ENCODE results near the gene C11orf54. TPM values are rescaled to one million over a fixed set of nuclear protein-coding genes. Genes with fewer than 3 reads are reported as not detected.
"Not testable (repeated sequence)": the region's sequence is repeated elsewhere in the genome, so short reads cannot be mapped to it uniquely, and the experiment has no call there.

The C11orf54 gene
- total RNA-seq, 1 donor from 2014 or later: 61.4 TPM

DNA sequence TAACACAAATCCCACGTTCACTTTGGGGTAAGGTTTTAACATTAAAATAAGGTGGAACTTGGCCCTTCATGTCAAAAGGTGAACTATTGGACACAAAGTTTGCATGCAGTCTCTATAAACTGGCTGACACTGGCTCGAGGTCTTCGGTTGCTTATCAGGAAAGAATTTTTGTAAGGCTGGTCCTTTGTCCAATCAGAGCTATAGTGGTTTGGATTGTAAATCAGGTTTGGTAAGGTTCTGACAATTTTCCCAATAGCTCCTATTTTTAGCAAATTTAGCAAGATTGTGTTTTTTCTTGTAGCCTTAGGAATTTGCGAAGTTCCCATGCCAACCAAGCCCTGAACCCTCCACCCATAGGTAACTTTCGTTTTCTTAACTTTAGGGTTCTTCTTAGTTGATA lies 25.0 kb downstream of the C11orf54 start:
- DNase-seq (ENCODE audit: low read depth): no peak

DNA sequence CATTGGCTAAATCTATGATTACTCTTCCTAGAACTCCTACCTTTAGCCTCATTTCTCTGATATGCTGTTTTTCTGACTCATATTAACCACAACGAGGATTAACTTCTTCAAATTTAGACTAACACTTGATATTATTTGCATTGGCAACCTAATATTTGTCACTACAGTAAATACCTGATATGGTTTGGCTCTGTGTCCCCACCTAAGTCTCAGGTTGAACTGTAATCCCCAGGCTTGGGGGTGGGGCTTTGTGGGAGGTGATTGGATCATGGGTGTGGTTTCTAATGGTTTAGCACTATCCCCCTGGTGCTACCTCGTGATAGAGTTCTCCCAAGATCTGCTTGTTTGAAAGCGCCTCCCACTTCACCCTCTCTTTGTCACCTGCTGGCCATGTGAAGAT lies 25.5 kb downstream of the C11orf54 start:
- DNase-seq (ENCODE audit: low read depth): no peak

DNA sequence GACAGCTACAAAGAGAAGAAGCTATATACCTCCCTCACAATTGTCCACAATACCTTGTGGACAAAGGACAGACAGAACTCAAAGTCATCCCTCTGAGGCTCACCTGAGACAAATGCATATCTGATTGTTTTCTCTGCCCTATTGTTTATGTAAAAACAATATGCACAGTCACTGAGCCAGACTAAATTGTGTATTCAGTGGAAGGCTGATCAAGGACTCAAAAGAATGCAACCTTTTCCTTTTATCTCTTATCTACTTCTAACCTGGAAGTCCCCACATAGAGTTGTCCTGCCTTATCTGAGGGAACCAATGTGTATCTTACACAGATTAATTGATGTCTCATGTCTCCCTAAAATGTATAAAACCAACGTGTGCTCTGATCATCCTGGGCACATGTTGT lies 28.7 kb downstream of the C11orf54 start:
- DNase-seq (ENCODE audit: low read depth): no peak

DNA sequence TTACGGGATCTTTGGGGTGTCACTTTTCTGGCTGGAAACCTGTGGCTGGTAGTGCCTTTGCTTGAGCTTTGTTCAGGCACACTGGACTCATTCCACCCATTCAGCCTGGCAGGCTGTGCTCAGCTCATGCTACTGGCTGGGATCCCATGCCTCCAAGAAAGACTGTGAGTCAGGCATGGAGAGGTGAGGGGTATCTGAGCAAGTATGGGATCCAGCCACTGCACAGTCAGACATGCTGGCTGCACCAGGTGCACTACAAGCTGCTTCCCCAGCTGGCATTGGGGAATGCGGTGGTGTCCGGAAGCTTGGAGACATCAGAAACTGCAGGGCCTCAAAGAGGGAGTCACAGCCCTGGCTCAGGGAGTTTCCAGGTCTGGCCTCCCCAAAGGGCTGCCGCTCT lies 30.7 kb downstream of the C11orf54 start:
- DNase-seq (ENCODE audit: low read depth): no peak

DNA sequence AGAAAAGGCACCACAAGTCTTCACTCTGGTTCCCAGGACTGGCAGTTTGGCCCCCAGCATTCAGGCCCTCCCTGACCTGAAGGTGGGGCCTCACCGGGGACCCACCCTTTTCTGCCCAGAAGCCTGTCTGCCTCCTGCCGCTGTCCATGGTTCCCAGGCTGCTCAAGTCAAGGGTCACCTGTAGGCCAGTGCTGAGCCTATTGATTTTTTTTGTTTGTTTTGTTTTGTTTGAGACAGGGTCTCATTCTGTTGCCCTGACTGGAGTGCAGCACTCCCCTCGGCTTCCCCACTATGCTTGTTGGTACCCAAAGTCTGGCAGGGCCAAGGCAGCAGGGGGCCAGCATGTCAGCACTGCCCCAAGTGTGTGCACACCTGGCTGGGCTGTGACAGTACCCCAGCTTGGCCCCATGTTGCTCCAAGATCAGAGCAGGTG lies 31.6 kb downstream of the C11orf54 start:
- DNase-seq (ENCODE audit: low read depth): no peak

DNA sequence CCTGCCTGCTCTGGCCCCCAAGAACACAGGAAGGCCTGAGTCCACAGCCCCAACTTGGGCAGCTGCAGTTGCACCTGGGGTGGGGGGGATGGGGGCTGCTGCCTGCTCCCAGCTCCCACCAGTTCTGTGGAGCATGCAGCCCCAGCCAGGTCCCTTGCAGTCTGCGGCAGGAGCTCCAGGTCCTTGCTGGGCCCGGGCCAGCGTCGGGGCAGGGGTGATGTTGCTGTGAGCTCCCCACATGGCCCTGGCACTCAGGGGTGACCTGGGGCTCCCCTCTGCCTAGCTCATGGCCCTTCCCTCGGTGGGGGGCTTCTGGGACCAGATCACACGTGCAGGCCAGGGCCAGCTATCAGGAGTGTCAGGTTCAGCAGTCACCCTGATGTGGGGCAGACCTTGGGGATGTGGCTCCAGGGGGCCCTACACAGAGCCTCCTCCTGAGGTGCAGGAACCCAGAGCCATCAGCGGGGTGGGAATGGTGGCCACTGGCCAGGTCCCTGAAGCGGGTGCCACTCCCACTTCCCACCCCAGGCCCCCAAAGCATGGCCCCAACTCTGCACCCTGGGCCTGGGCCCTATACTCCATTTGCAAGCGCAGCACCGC lies 32.2 kb downstream of the C11orf54 start:
- no peak for DNase-seq (ENCODE audit: low read depth)

DNA sequence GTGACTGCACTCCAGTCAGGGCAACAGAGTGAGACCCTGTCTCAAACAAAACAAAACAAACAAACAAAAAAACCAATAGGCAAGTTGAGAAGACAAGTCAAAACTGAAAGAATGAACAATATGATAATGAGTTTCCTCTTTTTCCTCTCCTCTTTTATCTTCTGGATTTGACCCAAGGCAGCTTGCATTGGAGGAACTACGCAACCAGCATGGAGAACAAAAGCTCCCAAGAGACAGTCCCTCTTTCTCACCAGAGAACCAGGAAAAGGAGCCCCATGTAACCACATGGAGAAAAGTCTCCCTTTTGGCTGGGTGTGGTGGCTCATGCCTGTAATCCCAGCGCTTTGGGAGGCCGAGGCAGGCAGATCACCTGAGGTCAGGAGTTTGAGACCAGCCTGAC lies 33.1 kb downstream of the C11orf54 start:
- not testable (repeated sequence) for DNase-seq (ENCODE audit: low read depth)

DNA sequence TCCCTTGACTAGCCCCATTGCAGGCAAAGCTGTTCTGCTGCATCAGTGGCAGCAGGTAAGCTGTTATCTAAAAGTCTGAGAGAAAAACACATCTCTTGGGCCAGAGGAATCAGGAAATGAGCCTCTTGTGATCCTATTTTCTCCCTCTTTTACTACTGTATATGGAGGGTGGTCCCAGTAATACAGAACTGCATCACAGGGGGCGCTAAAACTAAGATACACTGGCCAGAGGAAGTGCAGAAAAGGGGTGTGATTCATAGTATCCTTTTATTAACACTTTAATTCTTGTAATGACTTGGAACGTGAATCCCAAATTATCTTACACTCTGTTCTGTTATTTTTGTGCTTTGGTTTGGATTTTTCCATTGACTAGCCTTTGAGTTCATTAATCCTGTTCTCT lies 33.8 kb downstream of the C11orf54 start:
- DNase-seq (ENCODE audit: low read depth): no peak

DNA sequence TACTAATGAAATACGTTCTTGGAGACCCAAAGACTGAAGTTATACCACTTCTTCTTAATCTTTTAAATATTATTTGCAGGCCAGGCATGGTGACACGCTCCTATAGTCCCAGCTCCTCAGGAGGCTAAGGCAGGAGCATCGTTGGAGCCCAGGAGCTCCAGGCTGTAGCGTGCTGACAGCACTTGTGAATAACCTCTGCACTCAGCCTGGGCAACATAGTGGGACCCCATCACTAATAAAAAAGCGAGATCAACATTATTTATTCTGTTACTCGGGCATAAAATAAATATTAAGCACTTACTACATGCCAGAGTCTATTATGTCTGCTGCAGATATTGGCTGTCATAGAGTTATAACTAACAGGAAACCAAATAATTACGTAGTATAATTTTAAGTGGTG lies 41.9 kb downstream of the C11orf54 start:
- no peak for DNase-seq (ENCODE audit: low read depth)

DNA sequence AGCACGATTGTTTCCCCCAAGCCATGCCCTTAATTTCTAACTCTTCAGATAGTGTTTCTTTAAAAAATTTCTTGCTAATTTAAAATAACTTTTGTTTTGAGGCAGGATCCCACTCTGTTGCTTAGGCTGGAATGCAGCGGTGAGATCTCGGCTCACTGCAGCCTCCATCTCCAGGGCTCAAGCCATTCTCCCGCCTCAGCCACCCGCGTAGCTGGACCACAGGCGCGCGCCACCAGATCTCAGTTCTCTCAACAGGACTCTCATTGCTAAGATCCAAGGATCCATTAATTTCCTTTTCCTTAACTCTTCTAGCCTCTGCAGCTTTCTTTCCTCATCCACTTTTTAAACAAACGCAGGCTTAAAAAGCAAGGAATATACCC lies 42.3 kb downstream of the C11orf54 start:
- no peak for DNase-seq (ENCODE audit: low read depth)

DNA sequence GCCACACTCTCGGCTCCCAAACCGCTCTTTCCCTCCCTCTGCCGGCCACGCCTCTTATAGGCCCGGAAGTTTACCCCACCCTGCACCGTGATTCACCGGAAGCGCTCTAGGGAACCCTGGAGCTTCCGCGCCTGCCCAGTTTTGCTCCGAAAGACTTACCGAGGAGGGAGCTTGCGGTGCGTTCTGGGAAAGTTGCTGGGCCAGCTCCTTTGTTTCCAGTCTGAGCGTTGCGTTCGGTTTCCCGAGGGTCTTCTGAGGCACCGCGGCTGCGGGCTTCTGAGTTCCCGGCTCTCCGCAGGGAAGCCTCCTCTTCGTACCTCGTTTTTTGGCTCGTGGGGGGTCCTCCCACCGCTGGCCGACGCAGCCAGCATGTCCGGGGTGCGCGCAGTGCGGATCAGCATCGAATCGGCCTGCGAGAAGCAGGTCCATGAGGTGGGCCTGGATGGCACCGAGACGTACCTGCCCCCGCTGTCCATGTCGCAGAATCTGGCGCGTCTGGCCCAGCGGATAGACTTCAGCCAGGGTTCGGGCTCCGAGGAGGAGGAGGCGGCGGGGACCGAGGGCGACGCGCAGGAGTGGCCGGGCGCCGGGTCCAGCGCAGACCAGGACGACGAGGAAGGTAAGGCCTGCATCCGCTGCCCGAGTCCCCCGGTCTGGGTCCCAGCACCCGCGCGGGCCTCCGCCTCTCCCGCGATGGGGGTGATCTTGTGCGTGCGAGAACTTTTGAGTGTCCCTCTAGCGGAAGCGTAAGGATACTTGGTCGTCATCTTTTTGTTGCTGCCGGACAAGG lies 42.9 kb downstream of the C11orf54 start, which contains the start of gene MED17:
MED17 (plus strand) TSS at position 138 of the 790 bp plus-strand sequence; CDS start at position 370, 232 bp downstream.
- DNase-seq (ENCODE audit: low read depth): peak; percentile 96

DNA sequence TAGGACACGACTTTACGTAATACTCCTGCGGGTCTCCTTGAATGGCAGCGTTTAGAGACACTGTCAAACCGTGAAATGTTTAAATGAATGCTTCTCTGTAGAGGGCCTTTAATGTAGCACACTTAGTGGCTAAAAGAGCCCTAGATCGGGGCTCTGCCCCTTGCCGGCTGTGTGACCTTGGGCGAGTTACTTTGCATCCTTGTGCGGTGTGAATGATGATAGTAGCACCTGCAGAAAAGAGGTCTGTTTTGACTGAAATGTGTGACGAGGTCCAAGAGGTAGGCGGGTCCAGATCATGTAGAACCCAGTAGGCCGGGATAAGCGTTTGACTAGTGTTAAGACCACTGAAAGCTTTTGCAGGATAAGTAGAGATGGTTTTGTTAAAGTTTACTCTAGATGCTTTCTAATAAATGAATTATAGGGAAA lies 43.5 kb downstream of the C11orf54 start:
- DNase-seq (ENCODE audit: low read depth): no peak

DNA sequence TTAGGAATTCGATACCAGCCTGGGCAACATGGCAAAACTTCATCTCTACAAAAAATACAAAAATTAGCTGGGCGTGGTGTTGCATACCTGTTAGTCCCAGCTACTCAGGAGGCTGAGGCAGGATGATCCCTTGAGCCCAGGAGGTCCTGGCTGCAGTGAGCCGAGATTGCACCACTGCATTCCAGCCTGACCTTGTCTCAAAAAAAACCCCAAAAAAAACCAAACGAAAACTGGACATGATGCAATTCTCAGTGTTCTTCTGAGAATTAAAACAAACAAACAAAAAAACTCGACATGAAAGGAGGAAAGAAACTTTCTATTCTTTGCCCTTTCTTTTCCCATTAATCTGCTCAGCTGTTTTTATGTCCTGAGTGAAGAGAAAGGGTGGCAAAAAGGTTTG lies 50.0 kb downstream of the C11orf54 start:
- DNase-seq (ENCODE audit: low read depth): no peak

DNA sequence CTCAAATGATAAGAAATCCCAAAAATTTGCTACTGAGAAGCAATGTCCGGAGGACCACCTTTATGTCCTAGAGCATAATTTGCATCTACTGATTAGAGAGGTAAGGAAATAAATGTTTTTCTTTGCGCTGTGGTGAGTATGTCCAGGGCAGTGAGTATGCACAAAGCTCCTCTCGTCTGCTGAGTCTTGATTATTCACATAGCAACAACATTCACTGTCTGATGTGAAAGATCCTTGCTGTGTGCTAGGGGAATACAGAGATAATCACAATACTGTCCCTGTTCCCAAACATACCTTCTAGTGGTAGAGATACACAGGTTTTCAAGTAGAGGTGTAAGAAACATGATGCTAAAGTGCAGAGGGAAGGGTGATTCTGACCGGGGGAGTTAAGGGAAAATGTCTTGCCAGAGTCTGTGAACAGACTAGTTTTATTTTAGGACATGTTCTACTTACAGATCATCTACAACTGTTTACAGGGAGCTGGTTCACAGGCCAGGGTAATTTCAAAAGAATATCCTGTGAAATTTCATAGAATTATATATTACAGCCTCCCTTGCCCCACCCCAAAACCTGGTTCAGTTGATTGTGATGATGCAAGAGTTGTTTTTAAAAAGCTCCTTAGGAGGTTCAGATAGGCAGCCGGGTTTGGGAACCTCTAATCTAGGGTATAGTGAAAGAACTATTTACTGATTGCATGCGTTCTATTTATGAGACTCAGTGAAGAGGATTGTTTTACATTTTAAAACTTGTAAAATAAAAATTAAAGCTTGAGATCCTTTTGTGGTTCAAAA lies 55.2 kb downstream of the C11orf54 start:
- no peak for DNase-seq (ENCODE audit: low read depth)

DNA sequence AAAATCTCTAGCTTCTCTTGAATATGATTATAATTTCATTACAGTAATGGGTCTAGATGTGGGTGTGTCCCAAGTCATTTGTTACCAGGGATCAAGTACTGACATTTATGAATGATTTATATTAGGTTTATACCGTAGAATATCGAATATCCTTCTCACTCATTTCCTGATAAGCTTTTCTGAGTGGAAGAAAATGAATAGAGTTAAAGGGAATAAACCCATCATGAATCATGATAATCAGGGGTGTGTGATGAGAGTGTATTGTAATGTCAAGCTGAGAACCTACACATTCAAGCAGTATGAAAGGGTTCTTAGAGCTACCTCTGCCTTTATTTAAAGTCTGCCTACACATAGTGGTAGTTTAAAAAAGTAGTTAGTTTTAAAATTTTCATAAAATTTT lies 59.9 kb downstream of the C11orf54 start:
- DNase-seq (ENCODE audit: low read depth): no peak

DNA sequence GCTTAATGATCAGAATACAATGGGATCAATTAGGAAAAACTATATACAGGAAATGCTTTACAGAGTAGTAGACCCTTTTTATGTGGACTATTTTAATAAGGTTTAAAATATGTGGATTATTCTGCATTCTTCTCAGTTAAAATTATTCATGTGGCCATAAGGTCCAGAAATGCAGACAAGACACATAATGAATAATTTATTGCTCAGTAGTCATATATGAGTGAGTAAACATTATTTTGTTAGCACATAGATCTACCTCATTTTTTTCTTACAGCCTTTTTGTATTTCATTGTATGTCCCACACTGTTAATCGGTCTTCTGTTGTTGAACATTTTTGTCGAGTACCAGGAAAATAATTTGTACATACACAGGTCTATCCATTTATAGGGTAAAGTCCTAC lies 63.4 kb downstream of the C11orf54 start:
- DNase-seq (ENCODE audit: low read depth): no peak

DNA sequence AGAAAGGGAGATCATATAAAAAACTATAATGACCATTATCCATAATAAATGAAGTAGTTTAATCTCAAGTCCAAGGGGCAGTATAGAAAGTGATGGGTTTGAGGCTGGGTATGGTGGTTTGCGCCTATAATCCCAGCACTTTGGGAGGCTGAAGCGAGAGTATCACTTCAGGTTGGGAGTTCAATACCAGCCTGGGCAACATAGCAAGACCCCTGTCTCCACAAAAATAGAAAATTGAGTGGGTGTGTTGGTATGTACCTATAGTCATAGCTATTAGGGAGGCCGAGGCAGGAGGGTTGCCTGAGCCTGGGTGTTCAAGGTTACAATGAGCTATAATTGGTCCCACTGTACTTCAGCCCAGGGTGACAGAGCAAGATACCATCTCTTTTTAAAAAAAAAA lies 66.5 kb downstream of the C11orf54 start:
- DNase-seq (ENCODE audit: low read depth): no peak

DNA sequence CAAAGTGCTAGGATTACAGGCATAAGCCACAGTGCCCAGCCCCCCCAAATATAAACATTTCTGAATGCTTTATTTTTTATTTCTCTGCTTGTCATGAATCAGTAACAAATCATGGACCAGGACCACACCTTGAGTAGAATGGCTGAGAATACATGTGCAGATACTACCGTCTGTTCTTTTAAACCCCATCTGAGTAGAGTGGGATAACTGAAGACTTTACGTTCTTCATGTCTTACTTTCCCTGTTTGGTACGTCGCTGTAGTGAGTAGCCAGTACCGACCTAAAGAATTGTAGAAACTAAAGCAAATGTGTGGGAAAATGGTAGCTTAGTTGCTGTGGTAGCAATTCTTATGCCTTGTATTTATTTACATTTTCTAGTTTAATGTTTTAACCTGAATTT lies 72.5 kb downstream of the C11orf54 start:
- DNase-seq (ENCODE audit: low read depth): no peak
